Upper lobe of right lung (tissue), 1 donor: ENCODE results near the gene NKX2-1. TPM values are rescaled to one million over a fixed set of nuclear protein-coding genes. Genes with fewer than 3 reads are reported as not detected.
"Not testable (repeated sequence)": the region's sequence is repeated elsewhere in the genome, so short reads cannot be mapped to it uniquely, and the experiment has no call there.

Experiments used
- ATAC-seq: fragments of 200-7000 bp; cut with Tn5 transposase; one replicate; pipeline ENCODE4 v1.9.1; 2020; ENCODE audit warnings: mild to moderate bottlenecking, moderate library complexity
- DNase-seq: peaks from one replicate; pipeline ENCODE4 v3.0.0-alpha.2; 2020
- H3K27ac ChIP-seq: fragments of 200-600 bp; one replicate; pipeline ENCODE4 v1.8.0; 2022
- H3K27me3 ChIP-seq: fragments of 200-600 bp; one replicate; pipeline ENCODE4 v1.8.0; 2022; ENCODE audit warnings: mild to moderate bottlenecking
- H3K36me3 ChIP-seq: fragments of 200-600 bp; one replicate; pipeline ENCODE4 v1.8.0; 2022
- H3K4me1 ChIP-seq: fragments of 200-600 bp; one replicate; pipeline ENCODE4 v1.8.0; 2022
- H3K4me3 ChIP-seq: fragments of 200-600 bp; one replicate; pipeline ENCODE4 v1.8.0; 2022; ENCODE audit warnings: mild to moderate bottlenecking
- H3K9me3 ChIP-seq: fragments of 200-600 bp; one replicate; pipeline ENCODE4 v1.8.0; 2022
- intact Hi-C: fragments of 100-400 bp; cut with DNase I; formaldehyde crosslinking; loops from one replicate; pipeline ENCODE4 v1.11.0; 2022
- total RNA-seq: library from RNA; stranded (reverse); fragmentation: NEBNext Ultra II Directional; extraction: Animal tissue kit (Norgen Biotek cat#: 25700); gene quantifications from one replicate; pipeline ENCODE4 v1.2.1, GENCODE V29; 2021
- TF ChIP-seq, protein P1 (sequence below): fragments of 200-600 bp; IDR thresholded peaks from one replicate; pipeline ENCODE4 v1.8.0; 2022; ENCODE audit warnings: antibody characterized with exemption
- donor health status: DM: no; HTN: yes; CAD: no; lungs with severe emphysema.

Gene NKX2-1
- total RNA-seq, 1 donor from 2014 or later: 177 TPM

DNA sequence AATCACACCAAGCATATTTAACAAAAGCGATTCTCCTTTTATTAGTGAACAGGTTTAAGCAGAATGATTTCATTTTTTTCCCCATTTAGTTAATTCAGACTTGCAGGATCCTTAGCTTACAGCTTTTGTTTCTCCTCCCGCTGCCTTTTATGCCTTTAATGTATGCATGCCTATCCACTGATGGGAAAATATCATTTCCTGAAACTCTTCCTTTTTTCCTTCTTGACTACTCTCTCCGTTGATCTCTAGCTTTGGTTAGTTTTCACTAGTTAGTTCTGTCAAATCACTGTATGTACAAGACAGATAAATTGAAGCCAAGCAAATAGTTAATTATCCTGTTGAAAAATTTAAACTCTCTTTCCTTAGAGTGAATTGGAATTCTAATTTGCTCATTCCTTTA lies 26.3 kb downstream of the NKX2-1 start:
- Histone ChIP-seq H3K4me1 (no peaks in the 10 kb centered on the region), H3K27ac (no peak overlapping the region), H3K36me3 (no peaks in the 10 kb centered on the region), H3K27me3 (peaks cover 10% of the 10 kb centered on the region), H3K4me3 (no peak overlapping the region), H3K9me3 (no peaks in the 10 kb centered on the region)
- DNase-seq (no peak), ATAC-seq (no peak)
- TF ChIP-seq, protein P1, sequence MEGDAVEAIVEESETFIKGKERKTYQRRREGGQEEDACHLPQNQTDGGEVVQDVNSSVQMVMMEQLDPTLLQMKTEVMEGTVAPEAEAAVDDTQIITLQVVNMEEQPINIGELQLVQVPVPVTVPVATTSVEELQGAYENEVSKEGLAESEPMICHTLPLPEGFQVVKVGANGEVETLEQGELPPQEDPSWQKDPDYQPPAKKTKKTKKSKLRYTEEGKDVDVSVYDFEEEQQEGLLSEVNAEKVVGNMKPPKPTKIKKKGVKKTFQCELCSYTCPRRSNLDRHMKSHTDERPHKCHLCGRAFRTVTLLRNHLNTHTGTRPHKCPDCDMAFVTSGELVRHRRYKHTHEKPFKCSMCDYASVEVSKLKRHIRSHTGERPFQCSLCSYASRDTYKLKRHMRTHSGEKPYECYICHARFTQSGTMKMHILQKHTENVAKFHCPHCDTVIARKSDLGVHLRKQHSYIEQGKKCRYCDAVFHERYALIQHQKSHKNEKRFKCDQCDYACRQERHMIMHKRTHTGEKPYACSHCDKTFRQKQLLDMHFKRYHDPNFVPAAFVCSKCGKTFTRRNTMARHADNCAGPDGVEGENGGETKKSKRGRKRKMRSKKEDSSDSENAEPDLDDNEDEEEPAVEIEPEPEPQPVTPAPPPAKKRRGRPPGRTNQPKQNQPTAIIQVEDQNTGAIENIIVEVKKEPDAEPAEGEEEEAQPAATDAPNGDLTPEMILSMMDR: no peak
- intact Hi-C loops: no loop called here

DNA sequence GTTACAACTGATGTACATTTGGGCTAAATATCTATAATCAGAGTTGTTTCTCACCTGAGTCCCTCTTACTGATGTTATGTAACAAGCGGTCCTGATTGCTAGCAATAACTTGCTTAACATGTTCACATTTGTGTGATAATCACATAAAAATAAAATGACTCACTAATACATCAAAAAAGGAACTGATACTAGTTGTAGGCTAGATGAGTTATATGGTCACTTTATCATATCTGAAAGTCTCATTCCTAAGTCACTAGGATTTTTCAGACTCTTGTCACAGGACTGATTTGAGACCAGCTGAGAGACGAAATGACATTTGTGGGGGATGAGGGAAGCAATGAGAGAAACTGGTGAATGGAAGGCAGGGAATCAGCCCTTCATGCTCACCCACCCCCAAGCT lies 34.3 kb downstream of the NKX2-1 start:
- TF ChIP-seq, protein P1: no peak
- no peaks in the 10 kb centered on the region for H3K4me1 ChIP-seq
- H3K4me3 ChIP-seq: no peak overlapping the region
- no peaks in the 10 kb centered on the region for H3K9me3 ChIP-seq
- no peak overlapping the region for H3K27ac ChIP-seq
- H3K27me3 ChIP-seq: no peaks in the 10 kb centered on the region
- intact Hi-C loops: no loop called here
- H3K36me3 ChIP-seq: no peaks in the 10 kb centered on the region
- DNase-seq: no peak
- no peak for ATAC-seq

DNA sequence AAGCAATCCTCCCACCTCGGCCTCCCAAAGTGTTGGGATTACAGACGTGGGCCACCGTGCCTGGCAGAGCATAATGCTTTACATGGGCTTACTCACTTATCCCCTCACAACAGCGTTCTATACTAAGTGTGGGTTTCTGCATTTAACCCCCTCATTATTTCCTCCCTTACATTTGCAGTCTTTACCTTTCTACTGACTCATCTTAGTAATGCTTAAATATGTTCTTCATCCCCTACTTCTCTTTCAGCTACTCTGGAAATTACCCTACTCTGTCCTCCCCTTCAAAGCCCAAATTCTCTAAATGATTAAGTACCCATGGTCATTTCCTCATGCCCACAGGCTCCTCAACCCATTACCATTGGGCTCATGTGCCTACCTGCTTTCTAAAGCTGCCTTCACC lies 40.7 kb downstream of the NKX2-1 start:
- intact Hi-C loops: no loop called here
- H3K36me3 ChIP-seq: no peaks in the 10 kb centered on the region
- TF ChIP-seq, protein P1: no peak
- DNase-seq (no peak), ATAC-seq (no peak)
- H3K4me3 ChIP-seq: no peak overlapping the region
- H3K27ac ChIP-seq: no peak overlapping the region
- H3K9me3 ChIP-seq: no peaks in the 10 kb centered on the region
- no peaks in the 10 kb centered on the region for H3K27me3 ChIP-seq
- H3K4me1 ChIP-seq: no peaks in the 10 kb centered on the region

DNA sequence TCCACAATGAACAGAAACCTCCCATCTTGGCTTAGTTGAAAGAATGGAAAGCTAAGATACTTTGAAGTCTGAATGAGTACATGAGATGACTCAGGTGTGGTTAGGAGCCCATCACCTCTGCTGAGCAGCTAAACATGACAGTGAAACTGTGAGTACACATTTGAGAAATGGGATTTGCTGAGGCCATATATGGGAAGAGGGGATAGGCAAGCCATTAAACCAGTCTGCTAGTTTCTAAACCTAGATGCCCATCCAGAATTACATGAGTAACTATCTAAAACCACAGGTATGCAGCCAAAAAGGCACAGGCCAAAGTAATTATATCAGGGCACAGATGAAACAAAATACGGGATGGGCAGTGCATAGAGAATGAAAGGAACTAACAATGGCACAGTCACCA lies 41.2 kb downstream of the NKX2-1 start:
- TF ChIP-seq, protein P1: no peak
- H3K4me1 ChIP-seq: no peaks in the 10 kb centered on the region
- DNase-seq: no peak
- H3K36me3 ChIP-seq: no peaks in the 10 kb centered on the region
- H3K9me3 ChIP-seq: no peaks in the 10 kb centered on the region
- H3K27ac ChIP-seq: no peak overlapping the region
- H3K4me3 ChIP-seq: no peak overlapping the region
- H3K27me3 ChIP-seq: no peaks in the 10 kb centered on the region
- intact Hi-C loops: no loop called here
- no peak for ATAC-seq

DNA sequence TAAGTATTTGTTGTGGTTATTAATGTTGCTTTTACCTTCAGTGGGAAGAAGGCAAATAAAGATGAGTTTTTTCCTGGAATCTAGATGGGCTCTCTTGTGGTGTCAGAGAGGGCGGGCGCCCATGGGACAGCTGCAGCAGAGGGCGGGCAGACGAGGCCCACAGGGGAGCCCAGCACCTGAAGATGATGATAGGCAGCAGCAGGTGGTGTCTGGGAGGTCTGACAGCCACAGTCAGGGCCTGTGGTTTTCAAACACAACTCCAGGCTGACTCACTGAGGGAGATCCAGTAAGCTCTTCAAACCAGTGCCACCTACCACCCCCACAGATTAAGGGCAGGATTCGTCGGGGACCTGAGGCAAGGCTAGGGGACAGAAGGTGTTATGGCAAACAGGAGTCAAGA lies 42.8 kb downstream of the NKX2-1 start:
- DNase-seq: no peak
- intact Hi-C loops: no loop called here
- no peaks in the 10 kb centered on the region for H3K27me3 ChIP-seq
- ATAC-seq: peak; percentile 41
- H3K4me3 ChIP-seq: no peak overlapping the region
- no peaks in the 10 kb centered on the region for H3K9me3 ChIP-seq
- no peaks in the 10 kb centered on the region for H3K4me1 ChIP-seq
- H3K36me3 ChIP-seq: no peaks in the 10 kb centered on the region
- TF ChIP-seq, protein P1: no peak
- H3K27ac ChIP-seq: no peak overlapping the region

DNA sequence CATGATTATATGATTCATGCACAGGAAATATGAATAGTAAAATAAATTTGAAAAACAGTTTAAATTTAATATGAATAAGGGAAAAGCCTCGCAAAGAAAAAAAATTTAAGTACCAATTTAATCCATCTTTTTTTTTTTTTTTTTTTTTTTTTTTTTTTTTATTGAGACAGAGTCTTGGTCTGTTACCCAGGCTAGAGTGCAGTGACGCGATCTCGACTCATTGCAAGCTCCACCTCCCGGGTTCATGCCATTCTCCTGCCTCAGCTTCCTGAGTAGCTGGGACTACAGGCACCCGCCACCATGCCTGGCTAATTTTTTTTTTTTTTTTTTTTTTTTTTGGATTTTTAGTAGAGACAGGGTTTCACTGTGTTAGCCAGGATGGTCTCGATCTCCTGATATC lies 44.0 kb downstream of the NKX2-1 start:
- H3K27ac ChIP-seq, DNase-seq, H3K4me1 ChIP-seq, H3K4me3 ChIP-seq, H3K36me3 ChIP-seq, intact Hi-C loops, ATAC-seq, H3K9me3 ChIP-seq, H3K27me3 ChIP-seq: not testable (repeated sequence)
